NCI-H2171 treated with DMSO at 0.1 percent for 48 hours (cell line): ENCODE measurements around the gene CREB3.

ENCODE experiments used
- DNase-seq: peaks from one replicate; lab custom pipeline; 2025; lab: John Stamatoyannopoulos, UW

The CREB3 gene

DNA sequence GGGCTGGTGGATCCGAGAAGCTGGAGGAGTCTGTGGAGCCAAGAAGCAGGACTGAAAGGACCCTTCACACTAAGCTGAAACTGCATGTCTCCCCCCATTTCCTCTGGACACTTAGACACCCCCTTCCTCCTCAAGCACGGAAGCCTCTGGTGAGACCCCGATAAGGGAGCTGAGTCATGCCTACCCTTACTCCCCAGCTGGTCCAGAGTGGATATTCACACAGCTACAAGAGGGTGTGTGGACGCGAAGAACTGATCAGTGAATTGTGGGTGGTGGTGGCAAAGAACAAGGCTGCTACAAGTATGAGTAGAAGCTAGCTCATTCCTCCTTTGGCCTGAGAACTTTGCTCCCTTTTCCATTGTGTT is 4.8 kb upstream of the CREB3 start:
- no peak for DNase-seq

- DNase-seq: no peak
Observed at GRCh38 chr9:35728041-35728971, 4.2 kb upstream of the CREB3 start.

DNA sequence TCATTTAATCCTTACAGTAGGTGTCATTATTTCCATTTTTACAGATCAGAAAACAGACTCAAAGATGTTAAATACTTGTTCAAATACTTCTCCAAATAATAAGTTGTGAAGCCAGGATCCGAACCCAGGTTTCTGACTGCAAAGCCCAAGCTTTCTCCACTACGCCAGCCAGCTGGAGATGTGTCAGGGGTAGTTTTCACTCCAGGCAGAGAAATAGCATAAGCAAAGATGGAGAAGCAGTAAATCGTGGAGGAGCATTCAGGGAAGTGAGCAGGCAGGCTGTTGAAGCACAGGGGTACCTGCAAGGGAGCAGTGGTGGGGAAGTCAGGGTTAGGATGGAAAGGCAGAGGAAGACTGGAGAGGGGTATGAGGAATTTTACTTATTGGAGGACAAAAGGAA is 3.4 kb upstream of the CREB3 start:
- no peak for DNase-seq

DNA sequence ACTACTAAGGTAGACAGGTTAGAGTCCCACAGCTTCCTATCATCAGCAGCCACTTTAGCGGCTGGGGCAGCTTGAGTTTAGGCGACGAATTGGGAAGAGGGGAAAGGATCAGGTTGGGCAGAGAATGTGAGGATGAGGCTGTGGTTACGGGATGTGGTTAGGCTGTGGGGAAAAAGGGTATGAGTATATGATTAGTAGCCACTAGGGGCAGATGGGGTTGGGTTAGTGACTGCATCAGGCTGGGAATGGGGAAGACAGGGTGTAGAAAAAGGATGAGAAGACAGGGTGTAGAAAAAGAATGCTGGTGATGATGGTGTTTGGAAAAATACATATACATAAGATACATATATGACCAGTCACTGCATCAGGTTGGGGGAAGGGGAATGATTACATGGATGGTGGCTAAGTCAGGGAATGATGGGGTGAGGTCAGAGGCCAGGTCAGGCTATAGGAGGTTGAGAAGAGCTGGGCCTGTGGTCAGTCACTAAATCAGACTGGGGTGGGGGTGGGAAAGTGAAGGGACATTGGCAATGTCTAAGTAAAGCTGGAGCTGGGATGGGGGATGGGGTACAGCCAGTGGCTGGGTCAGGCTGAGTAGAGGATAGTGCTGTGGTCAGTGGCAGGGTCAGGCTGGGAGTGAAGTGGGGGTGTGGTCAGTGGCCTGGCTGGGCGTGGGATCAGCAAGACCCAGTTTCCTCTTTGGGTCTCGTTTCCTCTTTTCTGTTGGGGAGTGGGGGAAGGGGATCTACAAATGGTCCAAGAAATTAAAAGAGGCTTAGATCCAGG is 2.6 kb upstream of the CREB3 start:
- DNase-seq: peak; percentile 1

DNA sequence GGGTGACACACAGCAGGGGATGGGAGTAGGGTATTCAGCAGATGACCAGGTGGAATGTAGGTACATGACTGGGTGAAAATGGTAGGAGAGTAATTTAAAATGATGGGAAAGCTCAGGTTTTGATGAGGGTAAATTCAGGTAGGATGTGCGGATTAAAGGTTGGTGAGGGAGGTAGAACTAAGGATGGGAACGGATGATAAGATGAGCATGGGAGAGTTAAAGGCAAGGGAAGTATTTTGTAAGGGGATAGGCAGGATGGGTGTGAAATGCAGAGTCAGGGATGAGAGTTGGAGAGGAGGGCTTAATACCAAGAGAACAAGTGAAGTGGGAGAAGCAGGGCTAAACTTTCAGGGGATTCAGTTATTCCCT is 2.0 kb upstream of the CREB3 start:
- DNase-seq: no peak

DNA sequence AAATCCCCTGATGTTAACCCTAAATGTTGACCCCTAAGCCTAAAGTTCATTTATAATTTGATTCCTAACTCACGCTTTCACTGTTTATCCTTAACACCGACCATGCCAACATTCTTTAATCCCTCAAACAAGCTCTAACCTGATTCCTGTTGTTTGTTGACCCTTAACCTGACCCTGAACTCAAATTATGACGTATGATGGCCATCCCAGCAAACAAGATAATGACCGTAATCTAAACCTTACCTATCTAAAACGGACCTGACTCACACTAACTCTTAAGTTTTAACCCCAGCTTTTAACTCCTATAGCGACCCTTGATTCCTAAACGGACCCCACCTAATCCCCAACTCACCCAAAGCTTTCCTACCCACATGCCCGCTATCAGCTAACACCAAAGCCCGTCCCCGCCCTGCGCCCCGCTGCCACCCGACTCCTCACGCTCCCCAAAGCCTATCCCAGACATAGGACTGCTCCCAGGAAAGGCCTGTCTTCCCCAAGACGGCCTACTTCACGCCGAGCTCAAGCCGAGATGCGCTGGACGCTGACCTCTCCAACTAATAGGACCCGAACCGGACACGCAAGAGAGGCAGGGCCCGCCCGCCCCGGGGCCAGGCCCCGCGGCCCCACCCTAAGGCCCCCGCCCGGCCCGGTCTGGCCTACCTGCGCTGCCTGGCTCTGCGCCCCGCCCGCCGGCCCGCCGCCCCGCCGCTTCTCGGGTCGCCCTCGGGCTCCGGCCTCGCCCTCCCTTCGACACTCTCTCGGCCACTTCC is 866 bp upstream of the CREB3 start:
- no peak for DNase-seq

DNA sequence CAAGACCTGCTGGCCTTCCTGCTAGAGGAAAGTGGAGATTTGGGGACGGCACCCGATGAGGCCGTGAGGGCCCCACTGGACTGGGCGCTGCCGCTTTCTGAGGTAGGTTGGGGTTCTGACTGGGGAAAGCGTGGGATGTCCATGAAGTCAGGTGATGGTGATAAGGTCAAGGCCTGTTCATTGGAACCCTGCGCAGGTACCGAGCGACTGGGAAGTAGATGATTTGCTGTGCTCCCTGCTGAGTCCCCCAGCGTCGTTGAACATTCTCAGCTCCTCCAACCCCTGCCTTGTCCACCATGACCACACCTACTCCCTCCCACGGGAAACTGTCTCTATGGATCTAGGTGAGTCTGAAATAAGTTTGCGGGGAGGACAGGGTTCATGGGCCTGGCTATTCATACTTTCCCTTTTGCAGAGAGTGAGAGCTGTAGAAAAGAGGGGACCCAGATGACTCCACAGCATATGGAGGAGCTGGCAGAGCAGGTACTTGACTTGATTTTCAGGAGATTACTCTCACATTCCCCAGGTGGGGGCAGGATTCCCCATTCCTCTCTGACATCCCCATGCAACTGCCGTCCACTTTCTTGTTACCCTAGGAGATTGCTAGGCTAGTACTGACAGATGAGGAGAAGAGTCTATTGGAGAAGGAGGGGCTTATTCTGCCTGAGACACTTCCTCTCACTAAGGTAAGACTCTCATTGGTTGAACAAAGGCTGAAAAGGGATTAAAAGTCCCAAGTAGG is 505 bp downstream of the CREB3 start:
- peak; percentile 52 for DNase-seq

- no peak for DNase-seq
Observed at GRCh38 chr9:35734096-35734495, 1.6 kb downstream of the CREB3 start.

DNA sequence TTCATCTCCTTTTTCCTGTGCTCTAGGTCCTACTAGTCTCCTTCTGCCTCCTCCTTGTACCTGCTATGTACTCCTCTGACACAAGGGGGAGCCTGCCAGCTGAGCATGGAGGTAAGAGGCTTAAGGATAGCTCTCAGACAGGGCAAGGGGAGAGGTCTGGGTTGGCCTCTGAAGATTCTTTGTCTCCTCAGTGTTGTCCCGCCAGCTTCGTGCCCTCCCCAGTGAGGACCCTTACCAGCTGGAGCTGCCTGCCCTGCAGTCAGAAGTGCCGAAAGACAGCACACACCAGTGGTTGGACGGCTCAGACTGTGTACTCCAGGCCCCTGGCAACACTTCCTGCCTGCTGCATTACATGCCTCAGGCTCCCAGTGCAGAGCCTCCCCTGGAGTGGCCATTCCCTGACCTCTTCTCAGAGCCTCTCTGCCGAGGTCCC is 3.8 kb downstream of the CREB3 start:
- DNase-seq: peak; percentile 47

DNA sequence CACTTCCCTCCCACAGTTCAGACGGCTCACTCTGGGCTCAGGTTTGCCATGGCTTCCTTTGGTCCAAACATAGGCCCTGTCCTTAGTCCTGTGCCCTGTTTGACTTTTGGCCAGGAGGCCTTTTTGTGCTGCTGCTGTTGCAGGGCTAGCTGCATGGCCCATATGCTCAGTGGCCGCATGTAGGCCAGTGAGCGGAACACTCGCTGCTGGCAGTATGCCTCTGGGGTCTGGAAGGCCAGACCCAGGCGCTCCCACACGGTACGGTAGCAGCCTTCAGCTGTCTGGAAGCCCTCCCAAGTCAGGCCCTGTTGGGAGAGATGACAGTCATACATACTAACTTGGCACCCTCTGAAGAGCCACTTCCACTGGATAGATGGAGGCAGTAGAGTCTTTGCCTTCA is 4.7 kb downstream of the CREB3 start:
- DNase-seq: no peak

GRCh38 chr9:35738186-35738585 is 5.7 kb downstream of the CREB3 start:
- no peak for DNase-seq

DNA sequence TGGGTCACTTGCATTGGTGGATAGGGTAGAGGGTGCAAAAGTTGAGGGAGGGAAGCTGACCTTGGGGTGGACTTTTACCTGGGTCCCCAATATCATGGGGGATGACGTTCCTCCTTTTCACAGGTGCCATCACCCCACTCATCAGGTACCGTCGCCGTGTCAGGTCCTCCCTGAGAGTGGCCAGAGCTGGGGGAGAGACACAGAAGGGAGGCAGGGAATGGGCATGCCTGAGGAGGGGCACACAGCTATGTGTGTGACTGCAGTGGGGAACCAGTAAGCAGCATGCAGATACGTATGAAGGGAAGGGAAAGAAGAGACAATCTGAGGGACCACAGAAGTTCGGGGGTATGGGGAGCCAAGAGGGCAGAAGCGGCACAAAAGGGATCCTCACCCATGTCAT is 6.5 kb downstream of the CREB3 start:
- no peak for DNase-seq

GRCh38 chr9:35740243-35740642 is 7.8 kb downstream of the CREB3 start:
- no peak for DNase-seq

GRCh38 chr9:35741740-35742139 is 9.3 kb downstream of the CREB3 start:
- DNase-seq: no peak

DNA sequence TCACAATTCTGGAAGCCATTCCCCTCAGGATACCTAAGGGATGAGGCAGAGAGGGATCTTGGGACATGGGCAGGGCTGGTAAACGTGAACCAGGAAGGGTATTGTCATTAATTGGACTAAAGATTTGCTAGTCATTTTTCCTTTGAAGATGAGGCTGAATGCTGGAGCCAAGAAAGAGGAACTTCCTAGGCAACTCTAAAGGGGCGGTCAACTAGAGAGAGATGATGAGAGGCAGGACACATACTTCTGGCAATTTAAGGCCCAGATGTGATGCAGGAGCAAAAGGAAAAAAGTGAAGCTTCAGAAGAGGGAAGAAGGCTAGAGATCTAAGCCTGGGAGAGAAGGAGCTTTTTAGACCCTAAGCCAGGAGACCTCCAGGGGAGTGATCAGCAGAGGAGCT is 11.0 kb downstream of the CREB3 start:
- DNase-seq: no peak

DNA sequence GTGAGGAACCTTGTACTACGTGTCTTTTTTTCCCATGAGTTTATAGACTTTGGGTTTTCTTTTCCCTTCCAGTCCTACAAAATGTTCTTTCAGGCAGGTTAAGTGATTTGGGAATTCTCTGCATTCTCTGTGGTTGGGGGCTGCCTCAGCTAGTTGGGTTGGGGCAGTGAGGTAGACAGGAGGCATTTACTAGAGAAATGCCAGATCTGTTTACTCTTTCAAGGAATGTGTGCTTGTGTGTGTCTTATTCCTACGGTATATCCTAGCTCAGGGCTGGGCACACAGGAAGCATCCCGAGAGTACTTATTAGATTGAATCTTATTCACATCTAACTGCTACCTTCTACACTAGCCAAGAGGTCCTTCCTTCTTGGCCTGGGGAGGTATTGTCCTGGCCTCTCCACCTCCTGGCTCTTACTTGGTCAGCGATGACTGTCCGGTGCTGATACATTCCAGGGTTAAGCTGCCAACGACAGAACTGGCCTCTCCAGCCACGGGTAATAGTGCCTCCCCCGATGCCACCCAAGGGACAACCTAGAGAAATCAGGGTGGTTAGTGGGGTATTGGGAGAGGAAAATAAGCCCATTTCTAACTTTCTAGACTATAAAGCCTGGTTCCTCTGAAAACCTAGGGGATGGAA is 11.5 kb downstream of the CREB3 start:
- no peak for DNase-seq

DNA sequence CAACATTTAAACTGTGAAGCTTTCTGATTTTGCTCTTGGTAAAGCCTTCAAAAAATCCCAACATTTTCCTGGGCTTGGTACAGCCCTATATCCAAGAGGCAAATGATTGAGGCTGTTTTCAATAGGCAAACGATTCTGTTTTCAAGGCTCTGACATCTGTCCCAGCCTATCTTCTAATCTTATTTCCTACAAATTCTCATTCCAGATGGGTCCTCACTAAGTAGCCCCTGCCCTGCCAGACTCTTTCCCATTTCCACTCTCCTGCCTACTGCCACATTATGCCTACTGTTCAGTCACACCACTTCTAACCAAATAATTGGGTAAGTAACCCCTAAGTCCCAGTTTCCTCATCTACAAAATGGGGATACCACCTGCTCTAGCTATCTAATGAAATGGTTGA is 13.1 kb downstream of the CREB3 start:
- DNase-seq: peak; percentile 52

DNA sequence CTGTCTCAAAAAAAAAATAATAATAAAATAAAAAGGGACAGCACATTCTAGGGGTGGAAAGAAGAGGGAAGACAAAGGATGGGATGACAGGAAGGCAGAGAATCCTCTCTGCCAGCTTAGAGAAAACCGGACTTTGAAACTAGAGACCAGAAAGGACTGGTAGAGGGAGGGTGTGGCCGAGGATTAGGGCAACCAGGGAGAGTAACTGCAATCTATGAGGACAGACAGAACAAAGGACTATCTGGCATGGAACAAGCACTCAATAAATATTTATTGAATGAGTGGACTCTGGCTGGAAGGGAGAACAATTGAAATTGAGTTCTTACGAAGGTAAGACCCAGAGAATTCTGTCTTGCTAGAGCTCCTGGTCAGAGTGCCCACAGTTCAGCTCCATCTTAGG is 14.1 kb downstream of the CREB3 start:
- no peak for DNase-seq

DNA sequence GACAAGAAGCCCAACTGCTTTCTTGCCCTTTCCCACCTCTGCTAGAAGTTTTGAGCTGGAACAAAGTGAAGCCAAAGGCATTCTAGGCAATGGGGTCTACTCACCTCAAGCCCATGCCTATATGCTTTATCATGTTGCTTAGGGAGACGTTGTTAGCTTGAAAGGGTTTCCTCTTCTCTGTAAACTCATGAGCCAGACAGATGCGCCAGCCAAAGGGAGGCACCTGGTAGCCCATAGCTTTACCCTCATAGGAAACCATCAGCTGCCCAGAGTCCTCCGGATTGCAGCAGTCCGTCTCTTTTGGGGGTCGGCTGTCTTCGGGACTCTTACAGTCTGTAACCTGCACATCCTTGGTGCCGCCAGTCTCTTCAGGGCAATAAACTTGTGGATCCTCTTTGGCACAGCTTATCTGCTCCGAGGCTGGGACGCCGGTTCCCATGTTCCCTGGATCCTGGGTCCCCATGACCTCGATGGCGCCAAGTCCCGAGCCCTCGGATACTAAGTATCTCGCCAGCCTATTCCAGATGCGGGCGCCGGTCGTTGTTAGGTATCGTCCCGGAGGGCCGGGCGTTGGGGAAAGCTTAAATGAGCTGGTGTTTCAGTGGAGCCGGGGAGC is 15.9 kb downstream of the CREB3 start:
- no peak for DNase-seq

- DNase-seq: peak; percentile 48
Observed at GRCh38 chr9:35748858-35749514, 16.5 kb downstream of the CREB3 start, which contains the start of the genes GBA2 and RGP1. Gene GBA2, minus strand, starts transcription at chr9:35749228. Its CDS starts 524 bp downstream, at chr9:35748704. Gene RGP1, plus strand, starts transcription at chr9:35749287. Its CDS starts 469 bp downstream, at chr9:35749756.
